Measurements from ENCODE around the gene ATP1A2. TPM values are rescaled to one million over a fixed set of nuclear protein-coding genes. Genes with fewer than 3 reads are reported as not detected.

The ATP1A2 gene
- total RNA-seq, 1 donor from 2014 or later: 0.76 TPM

DNA sequence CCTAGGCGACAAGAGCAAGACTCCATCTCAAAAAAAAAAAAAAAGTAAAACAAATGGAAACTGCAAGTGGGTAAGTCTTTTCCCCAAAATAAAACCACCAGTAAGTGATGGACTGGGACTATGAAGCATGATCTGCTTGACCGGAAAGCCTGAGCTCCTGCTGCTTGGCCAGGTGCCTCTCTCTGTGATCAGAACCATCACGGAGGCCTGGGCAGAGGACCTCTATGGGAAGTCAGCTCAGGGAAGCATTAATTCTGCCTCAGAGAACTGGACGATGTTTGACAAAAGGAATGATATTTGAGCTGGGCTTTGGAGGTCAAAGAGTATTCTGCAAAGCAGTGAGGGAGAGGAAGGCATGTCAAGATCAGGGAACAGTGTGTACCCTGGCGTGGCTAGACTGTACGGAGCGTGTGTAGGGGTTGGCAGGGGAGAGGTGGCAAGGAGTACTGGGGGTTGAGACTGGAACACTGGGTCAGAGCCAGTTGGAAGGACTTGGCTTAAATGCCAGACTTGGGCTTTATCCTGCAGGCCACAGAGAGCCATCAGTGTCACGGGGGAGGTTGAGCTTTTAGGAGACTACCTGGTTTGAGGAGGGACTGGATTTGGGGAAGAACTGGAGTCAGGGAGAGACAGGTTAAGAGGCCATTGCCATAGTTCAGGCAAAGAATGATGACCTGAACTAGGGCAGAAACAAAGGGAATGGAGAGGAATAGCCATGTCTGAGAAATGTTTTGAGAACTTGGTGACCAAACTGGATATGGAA, 16.4 kb downstream of the ATP1A2 start:
- peaks cover 22% of the 10 kb centered on the region for H3K27me3 Mint-ChIP-seq (ENCODE audit: low read depth)
- no peak overlapping the region for H3K4me3 Mint-ChIP-seq
- TF ChIP-seq, protein P1, sequence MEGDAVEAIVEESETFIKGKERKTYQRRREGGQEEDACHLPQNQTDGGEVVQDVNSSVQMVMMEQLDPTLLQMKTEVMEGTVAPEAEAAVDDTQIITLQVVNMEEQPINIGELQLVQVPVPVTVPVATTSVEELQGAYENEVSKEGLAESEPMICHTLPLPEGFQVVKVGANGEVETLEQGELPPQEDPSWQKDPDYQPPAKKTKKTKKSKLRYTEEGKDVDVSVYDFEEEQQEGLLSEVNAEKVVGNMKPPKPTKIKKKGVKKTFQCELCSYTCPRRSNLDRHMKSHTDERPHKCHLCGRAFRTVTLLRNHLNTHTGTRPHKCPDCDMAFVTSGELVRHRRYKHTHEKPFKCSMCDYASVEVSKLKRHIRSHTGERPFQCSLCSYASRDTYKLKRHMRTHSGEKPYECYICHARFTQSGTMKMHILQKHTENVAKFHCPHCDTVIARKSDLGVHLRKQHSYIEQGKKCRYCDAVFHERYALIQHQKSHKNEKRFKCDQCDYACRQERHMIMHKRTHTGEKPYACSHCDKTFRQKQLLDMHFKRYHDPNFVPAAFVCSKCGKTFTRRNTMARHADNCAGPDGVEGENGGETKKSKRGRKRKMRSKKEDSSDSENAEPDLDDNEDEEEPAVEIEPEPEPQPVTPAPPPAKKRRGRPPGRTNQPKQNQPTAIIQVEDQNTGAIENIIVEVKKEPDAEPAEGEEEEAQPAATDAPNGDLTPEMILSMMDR (IDR thresholded peaks at IDR 0.05; ENCODE audit: unreplicated experiment): no peak
- H3K4me1 Mint-ChIP-seq: no peaks in the 10 kb centered on the region
- H3K9me3 Mint-ChIP-seq: no peaks in the 10 kb centered on the region
- no peak overlapping the region for H3K27ac Mint-ChIP-seq
- no peaks in the 10 kb centered on the region for H3K36me3 Mint-ChIP-seq
- no peak for DNase-seq (ENCODE audit: low spot score in 2 of 2, unreplicated experiment in 2 of 2)

DNA sequence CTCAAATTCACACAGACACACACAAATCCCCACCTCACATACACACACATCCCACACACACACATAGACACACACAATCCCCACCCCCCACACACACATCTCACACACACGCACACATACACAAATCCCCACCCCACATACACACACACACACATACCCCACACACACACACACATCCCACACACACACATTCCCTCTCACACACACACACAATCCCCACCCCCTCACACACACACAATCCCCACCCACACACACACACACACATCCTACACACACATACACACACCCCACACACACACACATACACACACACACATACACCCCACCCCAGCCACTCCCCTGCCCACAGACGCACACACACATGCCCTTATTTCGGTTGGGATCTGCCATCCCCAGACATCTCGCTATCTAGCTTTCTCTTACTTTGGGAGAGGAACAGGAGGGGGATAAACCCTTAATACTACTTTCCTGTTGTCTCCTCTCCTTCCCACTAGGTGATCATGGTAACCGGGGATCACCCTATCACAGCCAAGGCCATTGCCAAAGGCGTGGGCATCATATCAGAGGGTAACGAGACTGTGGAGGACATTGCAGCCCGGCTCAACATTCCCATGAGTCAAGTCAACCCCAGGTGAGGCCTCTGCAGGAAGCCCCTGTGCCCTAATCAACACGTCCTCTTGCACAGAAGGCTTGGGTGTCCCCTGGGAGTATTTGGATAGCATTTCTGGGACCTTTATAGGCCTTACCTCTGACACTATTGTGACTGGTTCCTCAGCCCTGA, 18.6 kb downstream of the ATP1A2 start:
- H3K9me3 Mint-ChIP-seq: no peaks in the 10 kb centered on the region
- TF ChIP-seq, protein P1 (IDR thresholded peaks at IDR 0.05; ENCODE audit: unreplicated experiment): no peak
- no peaks in the 10 kb centered on the region for H3K4me1 Mint-ChIP-seq
- DNase-seq (ENCODE audit: low spot score in 2 of 2, unreplicated experiment in 2 of 2): no peak
- H3K27me3 Mint-ChIP-seq (ENCODE audit: low read depth): peaks cover 24% of the 10 kb centered on the region
- no peak overlapping the region for H3K4me3 Mint-ChIP-seq
- H3K27ac Mint-ChIP-seq: no peak overlapping the region
- no peaks in the 10 kb centered on the region for H3K36me3 Mint-ChIP-seq

DNA sequence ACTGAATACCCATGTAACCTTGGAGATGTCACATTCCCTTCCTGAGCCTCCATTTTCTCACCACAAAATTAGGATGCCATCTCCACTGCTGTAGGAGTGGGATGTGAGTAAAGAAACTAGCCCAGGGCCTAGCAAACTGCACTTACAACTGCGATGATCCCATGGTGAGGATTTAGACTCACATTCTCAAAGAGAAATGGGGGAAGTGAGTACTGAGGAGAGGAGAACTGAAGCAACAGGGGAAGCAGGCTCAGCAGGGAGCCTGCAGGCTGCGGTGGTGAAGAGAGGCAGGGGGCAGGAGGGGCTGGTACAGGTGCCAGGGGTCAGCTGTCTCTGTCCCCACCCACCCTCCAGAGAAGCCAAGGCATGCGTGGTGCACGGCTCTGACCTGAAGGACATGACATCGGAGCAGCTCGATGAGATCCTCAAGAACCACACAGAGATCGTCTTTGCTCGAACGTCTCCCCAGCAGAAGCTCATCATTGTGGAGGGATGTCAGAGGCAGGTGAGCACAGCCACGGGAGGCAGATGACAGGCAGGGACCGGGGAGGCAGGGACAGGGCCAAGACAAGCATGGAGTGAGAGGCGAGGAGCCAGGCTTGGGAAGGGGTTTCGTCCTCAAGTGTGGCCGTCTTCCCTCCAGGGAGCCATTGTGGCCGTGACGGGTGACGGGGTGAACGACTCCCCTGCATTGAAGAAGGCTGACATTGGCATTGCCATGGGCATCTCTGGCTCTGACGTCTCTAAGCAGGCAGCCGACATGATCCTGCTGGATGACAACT, 19.4 kb downstream of the ATP1A2 start:
- Mint-ChIP-seq H3K27me3 (ENCODE audit: low read depth) (peaks cover 24% of the 10 kb centered on the region), H3K27ac (no peak overlapping the region), H3K9me3 (no peaks in the 10 kb centered on the region), H3K4me1 (no peaks in the 10 kb centered on the region), H3K36me3 (no peaks in the 10 kb centered on the region), H3K4me3 (no peak overlapping the region)
- TF ChIP-seq, protein P1 (IDR thresholded peaks at IDR 0.05; ENCODE audit: unreplicated experiment): no peak
- DNase-seq (ENCODE audit: low spot score in 2 of 2, unreplicated experiment in 2 of 2): no peak

DNA sequence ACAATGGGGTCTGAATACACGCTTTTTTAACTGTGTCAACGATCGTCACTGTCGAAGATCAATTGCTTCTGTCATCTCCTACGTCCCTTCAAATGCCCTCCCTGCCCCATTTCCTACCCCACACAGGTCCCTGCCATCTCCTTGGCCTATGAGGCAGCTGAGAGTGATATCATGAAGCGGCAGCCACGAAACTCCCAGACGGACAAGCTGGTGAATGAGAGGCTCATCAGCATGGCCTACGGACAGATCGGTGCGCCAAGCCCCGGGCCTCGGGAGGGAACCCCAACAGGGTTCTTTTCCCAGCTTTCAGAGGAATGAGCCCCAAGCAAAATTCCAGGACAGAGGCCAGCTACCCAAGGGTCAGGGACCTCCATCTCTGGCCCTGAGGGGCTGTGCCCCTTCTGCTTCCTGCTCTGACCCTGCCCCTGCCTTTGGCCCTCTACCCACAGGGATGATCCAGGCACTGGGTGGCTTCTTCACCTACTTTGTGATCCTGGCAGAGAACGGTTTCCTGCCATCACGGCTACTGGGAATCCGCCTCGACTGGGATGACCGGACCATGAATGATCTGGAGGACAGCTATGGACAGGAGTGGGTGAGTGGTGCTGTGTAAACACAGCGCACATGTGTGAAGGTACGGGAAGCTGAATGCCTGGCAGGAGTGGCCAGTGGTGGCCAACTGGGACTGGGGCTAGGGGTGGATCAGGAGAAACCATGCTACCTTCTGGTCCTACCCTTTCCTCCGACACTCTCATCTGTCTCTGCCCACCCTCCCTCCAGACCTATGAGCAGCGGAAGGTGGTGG, 20.8 kb downstream of the ATP1A2 start:
- no peak overlapping the region for H3K27ac Mint-ChIP-seq

DNA sequence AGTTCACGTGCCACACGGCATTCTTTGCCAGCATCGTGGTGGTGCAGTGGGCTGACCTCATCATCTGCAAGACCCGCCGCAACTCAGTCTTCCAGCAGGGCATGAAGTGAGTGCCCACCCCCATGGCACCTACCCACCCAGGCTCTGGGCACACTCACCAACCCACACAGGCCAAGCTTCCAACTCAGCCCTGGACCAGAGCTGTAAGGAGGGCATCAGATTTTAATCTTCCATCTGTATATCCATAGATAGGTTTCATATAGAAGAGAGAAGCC, 21.3 kb downstream of the ATP1A2 start:
- peaks cover 21% of the 10 kb centered on the region for H3K27me3 Mint-ChIP-seq (ENCODE audit: low read depth)
- H3K27ac Mint-ChIP-seq: no peak overlapping the region
- H3K4me3 Mint-ChIP-seq: no peak overlapping the region
- TF ChIP-seq, protein P1 (IDR thresholded peaks at IDR 0.05; ENCODE audit: unreplicated experiment): no peak
- no peaks in the 10 kb centered on the region for H3K36me3 Mint-ChIP-seq
- no peaks in the 10 kb centered on the region for H3K4me1 Mint-ChIP-seq
- no peaks in the 10 kb centered on the region for H3K9me3 Mint-ChIP-seq
- DNase-seq (ENCODE audit: low spot score in 2 of 2, unreplicated experiment in 2 of 2): no peak

More for the DNA sequence above, 20.8 kb downstream of the ATP1A2 start:
- no peak for DNase-seq (ENCODE audit: low spot score in 2 of 2, unreplicated experiment in 2 of 2)
- Mint-ChIP-seq H3K4me1 (no peaks in the 10 kb centered on the region), H3K36me3 (no peaks in the 10 kb centered on the region), H3K9me3 (no peaks in the 10 kb centered on the region), H3K4me3 (no peak overlapping the region), H3K27me3 (ENCODE audit: low read depth) (peaks cover 22% of the 10 kb centered on the region)
- TF ChIP-seq, protein P1 (IDR thresholded peaks at IDR 0.05; ENCODE audit: unreplicated experiment): no peak

Measured in mesothelial cell of epicardium (in vitro differentiated cells).